HG03139 (cell line): ENCODE data around the gene BHLHE40.

Experiments used
- ATAC-seq: cut with Tn5 transposase; IDR thresholded peaks from one replicate; pipeline ENCODE4 v1.9.1; 2021; ENCODE audit not compliant: unreplicated experiment

Gene BHLHE40

DNA sequence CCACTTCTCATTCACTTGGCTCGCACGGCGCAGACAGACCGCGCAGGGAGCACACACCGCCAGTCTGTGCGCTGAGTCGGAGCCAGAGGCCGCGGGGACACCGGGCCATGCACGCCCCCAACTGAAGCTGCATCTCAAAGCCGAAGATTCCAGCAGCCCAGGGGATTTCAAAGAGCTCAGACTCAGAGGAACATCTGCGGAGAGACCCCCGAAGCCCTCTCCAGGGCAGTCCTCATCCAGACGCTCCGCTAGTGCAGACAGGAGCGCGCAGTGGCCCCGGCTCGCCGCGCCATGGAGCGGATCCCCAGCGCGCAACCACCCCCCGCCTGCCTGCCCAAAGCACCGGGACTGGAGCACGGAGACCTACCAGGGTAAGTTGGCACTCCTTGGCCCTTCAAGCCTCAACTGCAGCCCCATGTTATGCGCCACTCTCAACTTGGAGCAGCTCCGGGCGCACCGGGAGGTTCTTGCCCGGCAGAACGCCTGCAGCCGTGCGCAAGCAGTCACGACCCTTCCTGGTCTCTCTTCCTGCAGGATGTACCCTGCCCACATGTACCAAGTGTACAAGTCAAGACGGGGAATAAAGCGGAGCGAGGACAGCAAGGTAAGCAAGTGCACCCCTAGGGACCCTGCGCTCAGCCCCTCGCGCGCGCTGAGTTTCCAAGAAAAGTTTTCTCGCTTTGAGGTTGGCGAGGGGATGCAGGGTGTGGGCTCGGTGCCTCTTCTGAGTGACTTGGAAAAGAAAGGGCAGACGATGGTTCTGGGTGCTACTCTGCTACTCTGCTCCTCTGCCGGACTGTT, at the start of gene BHLHE40:
BHLHE40 (plus strand) TSS at position 10 of the 801 bp plus-strand sequence; CDS start at position 292, 282 bp downstream.
- ATAC-seq, result peak; percentile 6

DNA sequence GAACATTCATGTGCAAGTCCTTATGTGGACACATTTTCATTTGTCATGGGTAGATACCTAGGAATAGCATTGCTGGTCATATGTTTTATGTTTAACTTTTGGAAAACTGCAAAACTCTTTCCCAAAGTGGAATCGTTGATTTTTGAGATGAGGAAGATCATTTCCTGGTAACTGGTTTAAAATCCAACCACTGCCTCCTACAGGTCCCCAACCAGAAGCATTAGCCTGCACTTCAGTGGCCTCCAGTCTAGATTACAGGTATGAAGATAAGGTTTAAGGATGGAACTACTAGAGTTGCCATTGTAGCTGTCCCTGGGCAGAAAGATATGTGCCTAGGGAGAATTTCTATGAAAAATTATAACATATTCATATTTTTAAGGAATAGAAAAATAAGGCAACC, 48.7 kb upstream of the BHLHE40 start:
- no peak for ATAC-seq

- ATAC-seq, result no peak
Measured at GRCh38 chr3:4934050-4934449, 45.2 kb upstream of the BHLHE40 start.

- no peak for ATAC-seq
Measured at GRCh38 chr3:4935347-4935746, 43.9 kb upstream of the BHLHE40 start.

- no peak for ATAC-seq
Measured at GRCh38 chr3:4936982-4937614, 42.1 kb upstream of the BHLHE40 start.

- no peak for ATAC-seq
Measured at GRCh38 chr3:4938281-4938982, 40.8 kb upstream of the BHLHE40 start.

DNA sequence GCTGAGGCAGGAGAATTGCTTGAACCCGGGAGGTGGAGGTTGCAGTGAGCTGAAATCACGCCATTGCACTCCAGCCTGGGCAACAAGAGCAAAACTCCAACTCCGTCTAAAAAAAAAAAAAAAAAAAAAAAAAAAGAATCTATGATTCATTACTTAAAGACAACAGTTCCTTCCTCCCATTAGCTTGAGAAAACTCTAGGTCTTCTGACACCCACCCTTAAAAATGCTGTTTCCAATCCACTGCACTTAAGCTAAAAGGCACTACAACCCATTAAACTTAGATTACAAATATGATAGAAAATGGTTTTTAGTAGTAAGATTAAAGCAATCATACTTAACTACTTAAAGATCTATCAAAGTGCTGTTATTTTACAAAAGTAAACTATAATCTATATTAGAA, 40.0 kb upstream of the BHLHE40 start:
- ATAC-seq, result no peak

GRCh38 chr3:4940985-4941384, 38.3 kb upstream of the BHLHE40 start:
- no peak for ATAC-seq

GRCh38 chr3:4943549-4943948, 35.7 kb upstream of the BHLHE40 start:
- ATAC-seq, result no peak

- no peak for ATAC-seq
Measured at GRCh38 chr3:4945324-4945723, 33.9 kb upstream of the BHLHE40 start.

DNA sequence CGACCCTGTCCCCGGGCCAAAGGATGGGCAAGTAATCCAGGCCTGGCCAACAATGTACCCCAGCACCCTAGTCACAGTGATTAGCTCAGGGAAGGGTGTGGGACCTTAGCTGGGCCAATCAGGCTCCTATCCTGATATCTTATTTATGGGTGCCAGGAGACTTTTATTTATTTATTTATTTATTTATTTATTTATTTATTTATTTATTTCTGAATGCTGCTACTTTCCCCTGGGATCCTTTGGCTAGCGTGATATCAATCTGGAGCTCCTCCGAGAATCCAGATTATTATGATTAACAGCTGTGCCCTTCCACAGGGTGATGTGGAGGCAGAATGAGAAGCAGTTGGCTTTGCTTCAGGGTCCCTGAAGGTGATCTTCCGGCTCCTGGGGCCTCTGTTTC, 32.2 kb upstream of the BHLHE40 start:
- no peak for ATAC-seq

DNA sequence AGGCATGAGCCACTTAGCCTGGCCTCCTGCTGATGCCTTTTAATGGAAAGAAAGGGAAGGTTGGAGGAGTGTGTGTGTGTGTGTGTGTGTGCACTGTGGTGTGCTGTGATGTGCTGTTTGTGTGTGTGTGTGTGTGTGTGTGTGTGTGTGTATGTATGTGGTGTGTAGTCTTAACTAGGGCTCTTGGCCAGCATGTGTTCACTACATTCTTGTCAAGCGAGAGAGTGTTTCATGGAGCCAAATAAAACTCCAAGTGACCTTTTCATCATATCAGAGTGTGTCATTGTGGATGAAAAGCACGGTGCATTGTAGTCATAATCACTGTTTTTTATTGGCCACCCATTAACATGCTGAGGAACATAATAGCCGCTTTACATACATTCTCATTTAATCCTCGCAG, 30.8 kb upstream of the BHLHE40 start:
- no peak for ATAC-seq

GRCh38 chr3:4949004-4949403, 30.2 kb upstream of the BHLHE40 start:
- ATAC-seq, result no peak

DNA sequence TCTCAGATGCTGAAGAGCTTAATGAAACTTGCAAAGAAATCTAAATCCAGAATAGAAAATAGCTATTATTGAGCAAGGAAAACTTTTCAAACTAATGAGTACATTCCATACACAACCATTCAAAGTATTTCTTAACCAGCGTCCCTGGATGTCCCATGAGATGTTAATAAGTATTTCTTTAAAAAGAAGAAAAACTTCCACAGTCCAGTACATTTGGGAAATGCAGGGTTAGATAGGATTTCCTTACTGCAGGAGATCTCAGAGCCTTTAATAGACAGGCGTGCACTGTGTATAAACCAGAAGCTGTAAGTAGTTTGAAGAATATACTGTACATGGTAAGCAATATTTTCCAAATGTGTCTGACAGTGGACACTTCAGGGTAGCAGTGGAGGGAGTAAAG, 29.6 kb upstream of the BHLHE40 start:
- no peak for ATAC-seq

DNA sequence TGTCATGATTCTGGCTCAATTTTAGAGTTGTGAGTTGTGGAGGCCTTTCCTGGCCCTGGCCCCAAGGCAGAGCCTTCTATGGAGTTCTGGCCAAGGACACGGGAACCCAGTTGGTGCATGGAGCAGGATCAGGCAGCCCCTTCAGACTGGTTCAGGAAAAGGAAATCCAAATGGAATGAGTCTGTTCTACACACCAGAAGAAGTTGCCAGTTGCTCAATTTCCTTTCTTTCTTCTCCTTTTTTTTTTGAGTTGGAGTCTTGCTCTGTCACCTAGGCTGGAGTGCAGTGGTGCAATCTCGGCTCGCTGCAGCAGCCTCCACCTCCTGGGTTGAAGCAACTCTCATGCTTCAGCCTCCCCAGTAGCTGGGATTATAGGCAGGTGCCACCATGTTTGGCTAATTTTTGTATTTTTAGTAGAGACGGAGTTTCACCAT, 28.9 kb upstream of the BHLHE40 start:
- no peak for ATAC-seq

DNA sequence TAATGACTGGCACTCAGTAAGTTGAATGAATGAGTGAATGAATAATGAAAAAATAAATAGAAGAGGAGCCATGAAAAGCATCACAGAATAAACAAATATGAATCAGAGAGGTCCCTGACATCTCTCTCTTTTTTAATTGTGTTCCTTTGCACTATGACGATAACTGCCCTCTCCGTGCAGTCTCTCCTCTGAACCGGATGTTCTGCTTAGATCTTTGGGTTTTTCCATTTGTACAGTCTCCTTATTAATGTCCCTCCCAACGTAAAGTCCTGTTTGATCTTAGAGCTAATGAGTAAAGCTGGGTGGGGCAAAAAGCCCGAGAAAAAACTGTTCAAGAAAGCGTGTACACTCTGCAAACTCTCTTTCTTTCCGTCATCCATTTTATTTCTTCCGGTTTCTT, 28.3 kb upstream of the BHLHE40 start:
- no peak for ATAC-seq

DNA sequence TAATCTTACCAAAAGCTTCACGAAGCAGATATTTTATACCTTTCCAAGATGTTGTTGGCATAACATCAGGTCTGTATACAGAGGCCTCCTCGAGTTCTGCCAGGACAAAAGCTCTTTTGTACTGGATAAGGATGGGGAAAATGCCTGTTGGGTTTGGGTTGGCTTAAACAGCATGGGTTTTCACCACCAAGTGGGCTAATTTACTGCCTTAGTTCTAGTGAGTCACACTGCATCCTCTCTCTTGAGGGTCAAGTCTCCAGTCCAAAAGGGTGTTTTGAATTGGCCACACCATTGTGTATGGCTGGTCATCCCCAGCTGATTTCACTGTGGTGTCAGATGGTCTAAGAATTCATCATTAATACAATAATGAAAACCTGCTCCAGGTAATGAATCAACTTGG, 26.1 kb upstream of the BHLHE40 start:
- no peak for ATAC-seq

DNA sequence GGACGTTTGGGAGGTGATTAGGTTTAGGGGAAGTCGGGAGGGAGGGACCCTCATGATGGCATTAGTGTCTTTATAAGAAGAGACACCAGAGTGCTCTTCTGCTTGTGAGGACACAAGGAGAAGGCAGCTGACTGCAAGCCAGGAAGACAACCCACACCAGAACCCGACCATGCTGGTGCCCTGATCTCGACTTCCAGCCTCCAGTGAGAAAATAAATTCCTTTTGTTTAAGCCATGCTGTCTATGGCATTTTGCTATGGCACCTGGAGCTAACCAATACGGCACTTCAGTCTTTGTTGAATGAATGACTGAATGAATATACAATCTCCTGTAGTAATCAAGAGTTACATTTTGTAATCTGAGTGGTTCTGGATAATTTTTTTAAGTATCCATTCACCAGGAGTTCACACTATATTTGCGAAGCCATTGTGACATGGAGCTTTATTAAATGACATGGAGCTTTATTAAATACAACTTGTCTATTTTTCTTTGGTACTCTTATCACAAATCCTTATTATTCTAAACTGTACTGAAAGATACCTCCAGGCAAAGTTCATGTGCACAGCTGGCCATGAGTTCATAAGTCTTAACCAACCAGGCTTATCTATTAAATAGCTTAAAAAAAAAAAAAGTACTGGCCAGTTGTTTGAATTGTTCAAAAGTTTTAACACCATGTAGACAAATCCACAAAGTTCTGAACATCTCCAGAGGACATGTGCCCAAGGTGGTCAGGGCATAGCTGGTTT, 24.8 kb upstream of the BHLHE40 start:
- ATAC-seq, result no peak

DNA sequence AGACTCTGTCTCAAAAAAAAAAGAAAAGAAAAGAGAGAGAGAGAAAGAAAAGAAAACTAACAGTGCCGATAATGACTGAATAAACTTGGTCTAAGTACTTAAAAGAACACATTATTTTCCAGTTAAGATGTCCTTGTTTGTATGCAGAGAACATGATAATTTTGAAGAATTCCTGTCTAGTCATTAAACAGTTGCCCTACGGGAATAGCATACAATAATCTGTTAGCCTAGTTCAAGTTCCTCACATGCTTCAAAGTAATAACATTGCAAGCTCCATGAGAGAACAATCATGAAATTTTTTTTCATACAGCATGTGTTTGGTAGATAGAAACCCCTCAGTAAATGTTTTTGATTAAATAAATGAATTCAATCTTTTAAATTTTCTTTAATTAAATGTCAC, 23.1 kb upstream of the BHLHE40 start:
- ATAC-seq, result no peak

DNA sequence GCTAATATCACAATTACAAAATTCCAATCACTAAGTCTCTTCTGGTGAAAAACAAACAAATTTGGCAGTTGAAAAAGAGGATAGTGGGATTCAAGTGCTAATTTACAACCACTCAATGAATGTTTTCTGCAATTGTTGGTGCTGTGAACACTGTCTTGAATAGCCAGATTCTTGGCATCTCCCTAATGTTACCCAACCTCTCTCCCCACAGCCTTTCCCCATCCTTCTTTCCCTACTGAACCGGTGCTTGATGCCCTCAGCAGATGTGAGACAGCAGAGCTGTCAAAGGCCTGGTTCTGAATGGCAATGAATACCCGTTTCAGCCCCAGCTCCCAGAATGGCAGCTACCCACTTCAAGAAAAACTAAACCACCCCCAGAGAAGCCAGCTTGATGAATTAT, 22.5 kb upstream of the BHLHE40 start:
- ATAC-seq, result no peak

DNA sequence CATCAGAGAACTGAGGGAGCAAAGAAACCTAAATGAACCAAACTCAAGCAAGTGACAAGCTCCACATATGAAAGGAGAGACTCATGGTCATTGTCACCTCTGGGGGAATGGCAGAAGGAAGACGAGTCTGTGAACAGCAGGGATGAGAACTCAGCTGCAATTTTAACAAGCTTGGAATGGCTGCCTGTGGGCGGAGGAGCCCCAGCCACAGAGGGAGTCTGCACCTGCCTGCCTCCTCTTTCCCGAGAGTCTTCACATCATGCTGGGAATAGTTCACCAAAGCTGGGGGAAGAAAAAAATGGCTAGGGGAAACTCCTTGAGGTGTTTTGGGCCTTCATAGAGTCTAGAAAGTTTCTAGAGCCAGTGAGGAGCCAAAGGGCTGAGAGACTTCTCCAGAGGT, 21.3 kb upstream of the BHLHE40 start:
- no peak for ATAC-seq
